HepG2 (cell line): ENCODE data around the gene GHRH. TPM values are rescaled to one million over a fixed set of nuclear protein-coding genes. Genes with fewer than 3 reads are reported as not detected.

Experiments used
- ATAC-seq: fragments of 200-7000 bp; cut with Tn5 transposase; 3 replicates; pipeline ENCODE4 v1.9.1; 2020; ENCODE audit warnings: mild to moderate bottlenecking, moderate library complexity
- BruUV-seq: library from RNA; stranded (reverse); fragments of 400-500 nt; replicated peaks from 2 replicates; lab custom pipeline; 2021; lab: Mats Ljungman, UMichigan
- CTCF ChIA-PET: fragments of 300-600 bp; formaldehyde crosslinking; extraction: SDS; loops from one replicate; lab custom pipeline; 2021; ENCODE audit warnings: low total read pairs, inconsistent platforms, low intra/inter-chr PET ratio; lab: Yijun Ruan, JAX
- POLR2A ChIA-PET: fragments of 350-600 bp; sonication (Branson Sonifier 250); formaldehyde crosslinking; loops from one replicate; lab custom pipeline; 2020; ENCODE audit warnings: antibody characterized with exemption, inconsistent platforms; lab: Yijun Ruan, JAX
- DNase-seq: peaks from one replicate; pipeline ENCODE4 v3.0.0-alpha.2; 2015; ENCODE audit warnings: low spot score
- FAIRE-seq: peaks from 3 replicates; lab custom pipeline; 2011; peaks lifted over from hg19 to GRCh38; lab: Jason Lieb, UNC
- H2AFZ ChIP-seq: one replicate; pipeline ENCODE4 v1.6.1; 2011; ENCODE audit warnings: low read length, inconsistent platforms
- H3K27ac ChIP-seq: fragments of 300-600 bp; 3 replicates; pipeline ENCODE4 v1.8.0; 2011; ENCODE audit warnings: mixed run types, mild to moderate bottlenecking, mixed read lengths, low read length, inconsistent platforms; ENCODE audit not compliant: insufficient read depth; ENCODE audit errors: extremely low read length
- H3K27me3 ChIP-seq, 2 experiments: fragments of 200-600 bp in 1 of 2; 2 replicates in 1 of 2; 3 replicates in 1 of 2; pipeline versions ENCODE4 v1.6.0 to v1.8.0; 2011; ENCODE audit warnings: low read length in 2 of 2, mild to moderate bottlenecking in 2 of 2, moderate library complexity in 2 of 2, inconsistent platforms in 1 of 2; ENCODE audit not compliant: insufficient read depth in 2 of 2, control insufficient read depth in 1 of 2
- H3K36me3 ChIP-seq, 2 experiments: fragments of 200-600 bp in 1 of 2; replicated peaks in 1 of 2; 2 replicates in 1 of 2; 3 replicates in 1 of 2; pipeline versions ENCODE4 v1.5.1 to v1.8.0; 2011; ENCODE audit warnings: low read length in 2 of 2, inconsistent platforms in 1 of 2; ENCODE audit not compliant: insufficient read depth in 2 of 2, control insufficient read depth in 1 of 2
- H3K4me1 ChIP-seq: 2 replicates; pipeline ENCODE4 v1.5.1; 2012; ENCODE audit warnings: low read length, inconsistent platforms; ENCODE audit not compliant: insufficient read depth
- H3K4me2 ChIP-seq: 2 replicates; pipeline ENCODE4 v1.6.0; 2011; ENCODE audit warnings: low read depth, low read length, inconsistent platforms
- H3K4me3 ChIP-seq, 3 experiments: fragments of 200-600 bp in 1 of 3; sonication (generic), shearing (Covaris generic) in 1 of 3; replicated peaks in 1 of 3; 2 replicates each; pipeline ENCODE4 v1.5.1; 2011 to 2016; ENCODE audit warnings: low read length in 3 of 3, inconsistent platforms in 2 of 3, low read depth in 2 of 3, mild to moderate bottlenecking in 2 of 3, control low read depth in 1 of 3, mixed read lengths in 1 of 3; ENCODE audit not compliant: insufficient read depth in 1 of 3
- H3K79me2 ChIP-seq: one replicate; pipeline ENCODE4 v1.6.1; 2011; ENCODE audit warnings: low read length, inconsistent platforms; ENCODE audit not compliant: insufficient read depth
- H3K9ac ChIP-seq: 2 replicates; pipeline ENCODE4 v1.6.0; 2011; ENCODE audit warnings: mild to moderate bottlenecking, low read depth, low read length, inconsistent platforms; ENCODE audit not compliant: insufficient read depth
- H3K9me3 ChIP-seq: 2 replicates; pipeline ENCODE4 v1.5.1; 2012; ENCODE audit warnings: mild to moderate bottlenecking, low read length
- H4K20me1 ChIP-seq: 2 replicates; pipeline ENCODE4 v1.6.0; 2011; ENCODE audit warnings: inconsistent platforms, mild to moderate bottlenecking, low read length, moderate library complexity; ENCODE audit not compliant: insufficient read depth
- HOMEZ ChIP-seq: IDR thresholded peaks from 2 replicates; pipeline ENCODE4 v1.6.1; 2016; ENCODE audit warnings: low read depth
- ZBTB10 ChIP-seq: sonication (generic); formaldehyde crosslinking; IDR thresholded peaks from 2 replicates; pipeline ENCODE4 v1.4.0; 2020; ENCODE audit warnings: missing genetic modification reagents, borderline replicate concordance
- ZBTB38 ChIP-seq: sonication (generic); formaldehyde crosslinking; IDR thresholded peaks from 2 replicates; pipeline ENCODE4 v1.5.1; 2020; ENCODE audit warnings: mild to moderate bottlenecking, missing genetic modification reagents
- WGBS: methylation state at CpG from one replicate; pipeline ENCODE4 v1.1.6; 2017; ENCODE audit warnings: low lambda C conversion rate; 5-methylcytosine and 5-hydroxymethylcytosine counted together
- in situ Hi-C: cut with HindIII; loops from 2 replicates; pipeline ENCODE4 v1.10.0; 2017; ENCODE audit warnings: low pct_unique_long_range_greater_than_20kb; ENCODE audit not compliant: extremely low pct_ligation_motif_present
- intact Hi-C: fragments of 100-400 bp; cut with micrococcal nuclease; formaldehyde crosslinking; loops from one replicate; pipeline ENCODE4 v1.10.0; 2022; ENCODE audit not compliant: unreplicated experiment
- polyA plus RNA-seq, 8 experiments: library from polyadenylated mRNA; depleted of rRNA in 3 of 8; stranded (reverse) in 7 of 8; unstranded in 1 of 8; fragments of >200 nt; fragmentation: Illumina TruSeq in 4 of 8; extraction: Trizol in 4 of 8; gene quantifications; 2 replicates each; pipeline versions ENCODE4 v1.2.1 to v1.2.3, GENCODE V29; 2011 to 2016; ENCODE audit warnings: low read depth in 4 of 8, missing spikeins in 1 of 8, mixed read lengths in 1 of 8; ENCODE audit not compliant: insufficient read depth in 1 of 8
- total RNA-seq, 5 experiments: library from RNA; depleted of rRNA; stranded (reverse); fragments of >200 nt; fragmentation: Illumina TruSeq; extraction: Trizol; gene quantifications; 2 replicates each; pipeline ENCODE4 v1.2.3, GENCODE V29; 2016; ENCODE audit warnings: low read depth in 1 of 5

GHRH gene
- total and polyA plus RNA-seq, 2 of the 13 experiments (the other 11 are each of a cell fraction or from before 2014, with no cell fraction given) = not detected

GRCh38 chr20:37296371-37296770 is 34.8 kb upstream of the GHRH start:
- TF ChIP-seq HOMEZ (CRISPR knock-in tag) = no peak
- POLR2A ChIA-PET = interaction anchor here (0.8 to 4.0 kb wide), 2 partner anchors 12 to 14 kb away, joined by 3 to 27 read pairs; no protein-coding TSS in a partner anchor
- Histone ChIP-seq H3K9me3 (no peaks in the 10 kb centered on the region), H3K4me2 (no peak overlapping the region), H3K27me3 (no peaks in the 10 kb centered on the region), H3K9ac (no peak overlapping the region), H4K20me1 (no peaks in the 10 kb centered on the region), H3K27ac (no peak overlapping the region), H3K4me1 (peaks cover 34% of the 10 kb centered on the region), H3K36me3 (peaks cover 9 to 19% of the 10 kb centered on the region in 2 experiments), H3K79me2 (peaks cover 59% of the 10 kb centered on the region), H2AFZ (no peak overlapping the region), H3K4me3 (no peak overlapping the region)
- CTCF ChIA-PET = no interaction called here
- in situ Hi-C loops = no loop called here
- BruUV-seq = no TSS peak
- ATAC-seq (no peak), FAIRE-seq (no peak), DNase-seq (no peak)
- WGBS = 95% methylated on average over 2 of the region's 2 CpGs
- intact Hi-C loops = no loop called here

- peaks cover 7 to 16% of the 10 kb centered on the region in 2 experiments; a peak in 4 of 5 replicates for H3K36me3 ChIP-seq
- intact Hi-C loops = no loop called here
- no peak overlapping the region for H3K27ac ChIP-seq
- DNase-seq (no peak), FAIRE-seq (no peak), ATAC-seq (no peak)
- in situ Hi-C loops = no loop called here
- CTCF ChIA-PET = no interaction called here
- TF ChIP-seq ZBTB10 (CRISPR knock-in tag) (no peak), ZBTB38 (CRISPR knock-in tag) (0 out of 2 replicates have a peak, but pooled peaks have one; percentile 27)
- H3K27me3 ChIP-seq = no peaks in the 10 kb centered on the region
- WGBS = 94% methylated on average over 7 of the region's 7 CpGs
- H3K4me2 ChIP-seq = no peak overlapping the region
- H3K9ac ChIP-seq = no peak overlapping the region
- H4K20me1 ChIP-seq = no peaks in the 10 kb centered on the region
- POLR2A ChIA-PET = no interaction called here
- H2AFZ ChIP-seq = no peak overlapping the region
- H3K4me3 ChIP-seq = no peak overlapping the region
- BruUV-seq = no TSS peak
- H3K9me3 ChIP-seq = no peaks in the 10 kb centered on the region
- H3K4me1 ChIP-seq = peaks cover 41% of the 10 kb centered on the region
- peaks cover 67% of the 10 kb centered on the region for H3K79me2 ChIP-seq
These were observed 34.0 kb upstream of the GHRH start for GRCh38 chr20:37295595-37295994.
